H7 (cell line): ENCODE results near the gene S100A12. TPM values are rescaled to one million over a fixed set of nuclear protein-coding genes. Genes with fewer than 3 reads are reported as not detected.
"Not testable (repeated sequence)": the region's sequence is repeated elsewhere in the genome, so short reads cannot be mapped to it uniquely, and the experiment has no call there.

ENCODE experiments used
- DNase-seq: peaks from one replicate; pipeline ENCODE4 v3.0.0; 2012
- H3K27me3 ChIP-seq: 2 replicates; pipeline ENCODE4 v1.6.0; 2011; ENCODE audit warnings: mild to moderate bottlenecking, low read length; ENCODE audit not compliant: control insufficient read depth, insufficient read depth
- H3K36me3 ChIP-seq: replicated peaks from 2 replicates; pipeline ENCODE4 v1.5.1; 2011; ENCODE audit warnings: low read length; ENCODE audit not compliant: control insufficient read depth, insufficient read depth
- H3K4me3 ChIP-seq: 2 replicates; pipeline ENCODE4 v1.5.1; 2011; ENCODE audit warnings: low read depth, mild to moderate bottlenecking, control low read depth, low read length, moderate library complexity; ENCODE audit not compliant: insufficient read depth
- total RNA-seq: library from RNA; depleted of rRNA; stranded (reverse); fragments of >200 nt; shearing (Covaris generic); gene quantifications from 2 replicates; pipeline ENCODE4 v1.2.3, GENCODE V29; 2014

The S100A12 gene
- total RNA-seq, 1 experiment from 2014 or later = not detected

DNA sequence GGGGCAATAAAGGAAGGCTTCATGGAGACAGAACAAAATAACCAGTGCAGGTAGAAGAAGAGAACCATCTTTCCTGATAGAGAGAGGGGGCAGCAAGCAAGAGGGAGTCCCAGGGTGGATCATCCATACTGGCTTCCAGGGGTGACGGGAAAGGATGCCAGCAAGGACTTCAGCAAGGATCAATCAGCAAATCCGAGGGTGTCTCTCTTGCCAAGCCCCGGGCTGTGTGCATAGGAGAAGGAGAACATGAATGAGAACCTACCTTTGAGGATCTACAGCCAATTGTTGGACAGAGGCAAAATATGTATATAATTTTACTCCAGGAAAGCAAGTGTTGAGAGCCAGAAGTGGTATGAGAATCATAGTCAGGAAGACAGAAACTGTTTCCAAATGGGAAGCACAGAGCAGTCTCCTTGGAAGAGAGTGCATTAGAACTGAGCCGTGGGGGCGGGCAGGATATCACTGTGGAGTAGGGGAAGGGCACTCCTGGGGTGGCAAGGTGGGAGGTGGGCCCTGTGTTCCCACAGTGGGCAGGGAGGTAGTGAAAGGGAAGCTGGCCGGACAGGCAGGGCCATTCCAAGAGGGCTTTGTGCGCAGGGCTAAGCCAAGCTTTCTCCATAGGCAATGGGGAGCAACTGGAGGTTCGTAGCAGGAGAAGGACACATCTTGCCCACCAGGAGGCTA, 18.9 kb downstream of the S100A12 start:
- Histone ChIP-seq H3K27me3 (no peaks in the 10 kb centered on the region), H3K36me3 (no peaks in the 10 kb centered on the region), H3K4me3 (no peak overlapping the region)
- DNase-seq = peak; percentile 20

DNA sequence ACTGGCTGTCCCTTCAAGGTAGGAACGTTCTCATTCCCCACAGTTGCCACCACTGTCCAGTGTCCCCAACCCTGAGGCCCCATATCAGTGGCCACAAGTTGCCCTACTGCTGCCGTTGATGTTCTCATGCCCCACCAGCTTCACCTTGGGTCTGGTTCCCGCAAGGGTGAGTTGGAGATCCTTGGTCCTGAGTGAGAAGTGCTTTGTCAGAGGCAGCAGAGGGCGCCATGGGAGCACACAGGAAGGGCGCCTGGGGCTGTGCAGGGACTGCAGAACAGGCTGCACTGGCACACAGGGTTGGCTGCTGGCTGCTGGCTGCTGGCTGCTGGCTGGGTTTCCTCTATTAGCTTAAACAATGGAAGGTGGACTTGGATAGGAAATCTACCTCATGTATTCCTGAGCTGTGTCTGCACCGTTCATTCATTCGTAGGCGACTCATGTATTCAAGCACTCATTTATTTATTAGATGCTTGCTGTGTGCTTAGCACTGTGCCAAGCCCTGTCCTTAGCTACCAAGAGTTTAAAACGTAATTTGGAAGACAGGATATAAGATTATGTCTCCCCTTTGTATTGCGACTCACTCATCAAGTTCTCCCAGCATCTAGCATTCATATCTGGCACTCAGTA, 19.9 kb downstream of the S100A12 start:
- Histone ChIP-seq H3K27me3 (no peaks in the 10 kb centered on the region), H3K36me3 (no peaks in the 10 kb centered on the region), H3K4me3 (no peak overlapping the region)
- DNase-seq = peak; percentile 84

DNA sequence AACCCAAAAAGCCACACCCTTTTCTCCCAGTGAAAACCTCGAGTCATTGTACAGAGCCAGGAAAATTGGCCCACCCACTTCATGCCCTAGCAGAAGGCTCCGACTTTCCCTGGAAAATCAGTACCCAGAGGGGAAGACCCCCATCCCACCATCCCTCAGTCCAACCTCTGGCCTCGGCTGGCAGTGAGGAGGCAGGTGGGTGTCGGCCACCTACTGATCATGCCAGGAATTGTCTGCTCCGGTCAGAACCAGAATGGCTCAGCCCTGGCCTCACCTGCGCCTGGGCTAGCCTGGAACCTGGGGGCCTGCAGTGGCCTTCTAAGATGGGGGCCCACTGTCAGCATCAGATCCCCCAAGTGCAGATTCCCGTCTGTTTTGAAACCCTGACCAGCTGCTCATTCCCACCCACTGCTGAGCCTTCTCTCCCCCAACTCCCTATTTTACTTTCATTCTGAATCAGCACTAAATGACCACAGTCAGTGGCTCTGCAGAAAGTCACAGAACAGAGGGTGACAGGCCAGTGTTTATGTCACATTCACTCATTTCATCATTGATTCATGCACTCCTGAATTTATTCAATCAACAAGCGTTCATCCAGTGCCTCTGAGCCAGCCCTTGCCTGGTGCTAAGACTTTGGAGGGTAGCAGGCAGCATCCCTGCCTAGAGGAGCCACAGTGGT, 20.8 kb downstream of the S100A12 start:
- no peaks in the 10 kb centered on the region for H3K36me3 ChIP-seq
- no peak overlapping the region for H3K4me3 ChIP-seq
- peak; percentile 51 for DNase-seq
- H3K27me3 ChIP-seq = no peaks in the 10 kb centered on the region

DNA sequence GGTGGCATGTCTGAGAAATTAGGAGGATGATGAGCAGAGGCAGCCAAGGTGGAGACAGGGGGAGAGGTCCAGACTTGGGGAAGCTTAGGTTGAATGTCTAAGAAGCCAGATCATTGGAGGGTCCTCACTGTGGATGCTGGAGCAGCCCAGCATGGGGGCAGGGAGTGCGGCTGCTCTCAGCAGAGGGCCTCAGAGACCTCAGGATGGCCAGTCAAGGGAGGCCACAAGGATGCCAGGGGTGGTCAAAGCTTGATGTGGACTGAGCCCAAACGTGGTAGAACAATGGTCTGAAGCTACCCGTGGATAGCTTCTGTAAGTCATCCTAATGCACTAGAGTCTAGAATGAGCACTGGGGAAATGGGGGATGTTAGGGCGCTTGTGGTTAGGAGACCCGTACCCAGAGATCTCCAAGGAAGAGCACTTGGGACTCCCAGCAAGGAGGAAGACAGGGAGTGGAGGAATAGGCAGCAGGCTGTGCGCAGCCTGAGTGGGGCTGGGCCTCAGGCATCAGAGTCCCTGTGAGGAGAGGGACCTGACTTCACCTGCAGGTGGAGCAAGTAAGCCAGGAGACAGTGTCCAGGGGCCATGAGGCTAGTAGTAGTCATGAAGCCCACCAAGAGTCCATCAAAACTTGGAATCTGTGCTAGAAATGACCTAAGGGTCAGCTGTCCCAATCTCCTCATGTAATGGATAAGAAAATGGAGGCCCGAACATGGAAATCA, 22.0 kb downstream of the S100A12 start:
- DNase-seq = peak; percentile 86
- no peaks in the 10 kb centered on the region for H3K27me3 ChIP-seq

DNA sequence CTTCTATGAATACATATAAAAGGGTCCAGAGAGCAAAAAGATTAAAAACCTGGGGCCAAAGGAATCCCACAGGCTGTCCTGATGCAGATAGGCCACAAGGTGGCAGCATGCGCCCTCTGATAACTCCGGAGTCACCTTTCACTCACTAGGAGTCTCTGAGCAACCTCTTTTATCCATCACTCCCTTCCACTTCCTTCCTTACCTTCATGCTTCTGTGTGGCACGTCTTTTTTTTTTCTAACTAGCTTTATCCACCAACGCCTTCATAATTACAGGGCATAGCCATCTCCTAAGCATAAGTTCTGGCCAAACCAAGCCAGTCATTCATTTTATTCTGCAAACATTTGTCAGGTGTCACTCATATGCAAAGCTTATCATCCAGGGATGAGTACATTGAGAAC, 22.9 kb downstream of the S100A12 start:
- H3K36me3 ChIP-seq = no peaks in the 10 kb centered on the region
- DNase-seq = peak; percentile 88
- H3K4me3 ChIP-seq = no peak overlapping the region
- H3K27me3 ChIP-seq = no peaks in the 10 kb centered on the region

More for the DNA sequence above, 22.0 kb downstream of the S100A12 start:
- Histone ChIP-seq H3K36me3 (no peaks in the 10 kb centered on the region), H3K4me3 (no peak overlapping the region)

DNA sequence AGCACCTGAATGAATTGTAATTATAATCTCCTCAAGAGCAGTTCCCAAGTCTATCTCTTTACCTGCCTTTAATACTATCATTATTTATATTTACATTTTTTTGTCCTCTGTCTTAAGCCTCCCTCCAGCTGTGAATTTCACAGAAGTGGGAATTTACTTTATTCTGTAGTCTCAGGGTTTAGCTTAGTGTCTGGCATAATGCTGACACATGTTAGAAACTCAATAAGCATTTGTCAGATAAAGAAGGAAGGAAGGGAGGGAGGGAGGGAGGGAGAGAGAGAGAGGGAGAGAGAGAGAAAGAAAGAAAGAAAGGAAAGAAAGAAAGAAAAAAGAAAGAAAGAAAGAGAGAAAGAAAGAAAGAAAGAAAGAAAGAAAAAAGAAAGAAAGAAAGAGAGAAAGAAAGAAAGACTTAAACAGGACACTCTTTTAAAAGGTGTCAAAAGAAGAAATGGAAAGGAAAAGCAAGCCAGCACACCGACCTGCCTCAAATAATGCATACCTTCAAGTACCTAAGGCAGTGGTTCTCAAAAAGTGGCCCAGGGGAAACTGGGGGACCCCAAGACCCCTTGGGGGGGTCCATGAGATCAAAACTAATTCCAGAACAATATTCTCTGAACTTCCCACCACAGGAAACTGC, 25.0 kb downstream of the S100A12 start:
- peak; percentile 4 for DNase-seq
- Histone ChIP-seq H3K36me3 (no peaks in the 10 kb centered on the region), H3K4me3 (no peak overlapping the region), H3K27me3 (no peaks in the 10 kb centered on the region)

DNA sequence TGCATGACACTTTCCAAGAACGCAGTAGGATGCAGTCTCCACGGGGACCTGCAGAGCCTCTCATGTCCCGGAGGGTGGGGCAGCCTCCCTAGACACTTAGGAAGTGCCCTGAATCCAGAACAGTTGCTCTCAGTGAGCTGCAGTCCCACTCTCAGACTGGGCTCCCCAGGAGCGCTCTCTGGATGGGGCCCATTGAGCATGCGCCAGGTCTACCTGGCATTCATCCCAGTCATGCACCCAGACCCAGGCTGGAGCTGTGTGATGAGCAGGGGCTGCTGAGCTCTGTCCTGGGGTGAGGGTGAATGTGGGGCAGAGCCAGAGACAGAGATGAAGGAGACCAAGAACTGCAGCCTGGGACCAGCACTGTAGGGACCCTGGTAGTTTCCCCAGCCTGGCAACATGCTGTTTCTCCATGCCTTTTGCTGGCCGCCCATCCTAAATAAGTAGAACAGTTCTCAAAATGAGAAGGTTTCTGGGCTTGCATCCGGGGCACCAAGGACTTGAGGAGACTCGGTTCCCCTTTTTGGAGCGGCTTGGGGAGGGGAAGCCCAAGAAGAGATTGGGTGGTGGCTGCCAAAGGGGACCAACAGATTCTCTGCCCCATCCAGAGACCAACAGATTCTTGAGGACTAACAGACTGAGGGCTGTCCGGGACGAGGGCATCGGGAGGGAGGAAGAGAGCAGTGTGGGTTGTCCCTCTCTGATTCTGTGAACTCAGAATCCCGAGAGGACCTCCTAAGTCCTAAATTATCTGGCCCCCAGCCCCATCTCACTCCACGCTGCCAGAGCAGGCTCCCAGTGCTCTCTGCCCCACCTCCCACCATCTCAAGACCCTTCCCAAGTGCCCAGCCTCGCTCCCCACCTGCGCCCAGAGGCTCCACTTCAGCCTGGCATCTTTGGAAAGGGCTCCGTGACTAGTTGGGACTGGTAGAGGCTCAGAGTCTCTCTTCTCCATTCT, 25.8 kb downstream of the S100A12 start:
- peak; percentile 9 for DNase-seq
- Histone ChIP-seq H3K4me3 (no peak overlapping the region), H3K36me3 (no peaks in the 10 kb centered on the region), H3K27me3 (no peaks in the 10 kb centered on the region)

DNA sequence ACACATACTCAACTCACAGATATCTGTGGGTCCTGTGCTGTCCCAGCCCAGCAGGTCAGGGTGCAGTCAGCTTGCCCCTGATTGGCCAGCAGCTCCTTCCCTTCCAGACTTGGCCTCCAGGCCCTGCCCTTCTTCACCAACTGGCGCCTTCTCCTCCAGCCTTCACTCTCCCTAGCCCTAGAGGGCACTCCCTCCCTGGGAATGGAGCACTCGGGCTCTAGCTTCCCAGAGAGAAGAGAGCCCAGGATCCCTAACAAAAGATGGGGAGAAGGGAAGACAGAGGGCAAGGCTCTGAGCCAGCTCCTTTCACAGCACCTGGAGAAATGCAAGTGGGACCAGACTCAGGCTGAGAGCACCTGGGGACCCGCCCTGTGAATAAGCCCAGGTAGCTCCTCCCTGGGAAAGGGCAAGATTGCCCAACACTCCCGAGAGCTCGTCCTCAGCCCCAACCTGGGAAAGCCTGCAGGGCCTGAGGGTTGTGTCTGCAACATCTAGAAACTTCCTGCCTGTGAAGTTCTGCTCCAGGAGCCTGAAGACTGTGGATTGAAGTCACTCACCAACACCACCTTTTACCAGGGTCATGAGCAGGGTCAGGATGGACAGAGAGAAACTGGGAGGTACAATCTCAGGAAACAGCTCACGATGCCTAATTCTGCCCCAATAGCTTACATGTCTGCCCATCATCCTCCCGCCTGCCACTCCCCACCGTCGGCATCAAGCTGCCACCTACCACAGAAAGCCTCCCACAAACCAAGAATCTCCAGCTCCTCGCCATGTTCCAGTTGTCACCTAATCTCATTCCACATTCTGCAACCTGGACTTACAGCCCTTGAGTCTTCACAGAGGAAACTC, 26.7 kb downstream of the S100A12 start, which contains the start of gene PGLYRP4:
TSS of gene PGLYRP4 (minus strand) at position 331 of the 852 bp plus-strand sequence. CDS start 909 bp downstream, outside the sequence.
- H3K4me3 ChIP-seq = no peak within 1 kb of the TSS
- H3K36me3 ChIP-seq = no peaks in the 10 kb centered on the region
- peak; percentile 45 for DNase-seq
- H3K27me3 ChIP-seq = no peaks in the 10 kb centered on the region

DNA sequence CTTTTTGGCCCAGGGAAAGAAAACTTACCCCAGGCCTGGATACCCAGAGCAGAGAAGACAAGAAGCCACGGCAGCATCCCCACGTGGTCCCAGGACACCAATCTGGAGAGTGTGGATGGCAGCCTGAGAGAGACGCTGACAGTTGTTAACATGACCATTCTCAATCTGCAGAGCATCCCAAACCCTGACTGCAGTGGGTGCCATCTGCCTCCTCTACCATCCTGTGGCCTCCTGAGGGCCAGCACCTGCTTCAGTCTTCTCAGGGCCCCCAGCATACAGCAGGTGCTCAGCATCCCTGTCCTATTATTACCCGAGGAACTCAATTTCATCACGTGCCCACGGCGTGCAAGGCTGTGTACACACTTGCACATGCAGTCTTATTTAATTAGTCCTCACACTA, 27.6 kb downstream of the S100A12 start:
- no peak for DNase-seq
- Histone ChIP-seq H3K27me3 (no peaks in the 10 kb centered on the region), H3K4me3 (no peak overlapping the region), H3K36me3 (no peaks in the 10 kb centered on the region)

DNA sequence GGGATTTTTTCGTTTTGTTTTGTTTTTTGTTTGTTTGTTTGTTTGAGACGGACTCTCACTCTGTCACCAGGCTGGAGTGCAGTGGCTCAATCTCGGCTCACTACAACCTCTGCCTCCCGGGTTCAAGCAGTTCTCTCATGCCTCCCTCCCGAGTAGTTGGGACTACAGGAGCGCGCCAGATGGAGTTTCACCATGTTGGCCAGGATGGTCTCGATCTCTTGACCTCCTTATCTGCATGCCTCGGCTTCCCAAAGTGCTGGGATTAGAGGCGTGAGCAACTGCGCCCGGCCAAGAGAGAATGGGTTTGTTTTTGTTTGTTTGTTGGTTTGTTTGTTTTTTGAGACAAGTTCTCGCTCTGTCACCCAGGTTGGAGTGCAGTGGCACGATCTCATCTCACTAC, 28.4 kb downstream of the S100A12 start:
- H3K36me3 ChIP-seq, H3K4me3 ChIP-seq, DNase-seq, H3K27me3 ChIP-seq: not testable (repeated sequence)

DNA sequence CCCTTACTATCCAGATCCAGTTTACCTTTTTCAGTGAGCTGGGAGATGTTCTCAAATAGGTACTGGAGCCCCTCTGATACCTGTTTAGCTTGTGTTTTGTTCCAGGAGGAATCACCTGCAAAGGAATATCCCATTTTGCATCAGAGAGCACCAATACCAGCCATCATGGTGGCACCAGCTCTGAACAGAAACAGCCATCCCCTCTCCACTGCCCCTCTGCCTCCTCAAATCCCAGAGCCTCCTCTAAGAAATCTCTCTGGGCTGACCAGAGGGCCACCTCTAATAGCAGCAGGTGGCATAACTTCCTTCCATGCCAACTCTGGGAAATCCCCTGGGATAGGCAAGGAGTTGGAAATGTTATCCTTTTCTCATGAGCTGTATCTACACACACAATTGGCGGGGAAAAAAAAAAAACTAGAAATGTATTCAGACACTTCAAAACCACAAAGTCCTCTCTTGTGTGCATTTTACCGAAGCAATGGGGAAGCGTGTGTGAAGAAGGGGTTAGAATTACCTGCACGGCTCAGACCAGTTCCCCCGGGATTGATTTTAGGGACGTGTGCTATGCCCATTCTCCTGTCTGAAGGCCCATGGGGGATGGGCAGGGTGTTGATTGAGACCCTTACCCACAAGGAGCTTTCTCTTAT, 29.2 kb downstream of the S100A12 start:
- Histone ChIP-seq H3K36me3 (no peaks in the 10 kb centered on the region), H3K27me3 (no peaks in the 10 kb centered on the region), H3K4me3 (no peak overlapping the region)
- DNase-seq = peak; percentile 19
